HG02840 (cell line): ENCODE results near the gene RAB11B.
"Not testable (repeated sequence)": the region's sequence is repeated elsewhere in the genome, so short reads cannot be mapped to it uniquely, and the experiment has no call there.

Source experiments
- ATAC-seq: cut with Tn5 transposase; IDR thresholded peaks from one replicate; pipeline ENCODE4 v1.9.1; 2021; ENCODE audit warnings: mild to moderate bottlenecking, moderate library complexity, moderate number of reproducible peaks; ENCODE audit not compliant: unreplicated experiment, low FRiP score

Gene RAB11B

DNA sequence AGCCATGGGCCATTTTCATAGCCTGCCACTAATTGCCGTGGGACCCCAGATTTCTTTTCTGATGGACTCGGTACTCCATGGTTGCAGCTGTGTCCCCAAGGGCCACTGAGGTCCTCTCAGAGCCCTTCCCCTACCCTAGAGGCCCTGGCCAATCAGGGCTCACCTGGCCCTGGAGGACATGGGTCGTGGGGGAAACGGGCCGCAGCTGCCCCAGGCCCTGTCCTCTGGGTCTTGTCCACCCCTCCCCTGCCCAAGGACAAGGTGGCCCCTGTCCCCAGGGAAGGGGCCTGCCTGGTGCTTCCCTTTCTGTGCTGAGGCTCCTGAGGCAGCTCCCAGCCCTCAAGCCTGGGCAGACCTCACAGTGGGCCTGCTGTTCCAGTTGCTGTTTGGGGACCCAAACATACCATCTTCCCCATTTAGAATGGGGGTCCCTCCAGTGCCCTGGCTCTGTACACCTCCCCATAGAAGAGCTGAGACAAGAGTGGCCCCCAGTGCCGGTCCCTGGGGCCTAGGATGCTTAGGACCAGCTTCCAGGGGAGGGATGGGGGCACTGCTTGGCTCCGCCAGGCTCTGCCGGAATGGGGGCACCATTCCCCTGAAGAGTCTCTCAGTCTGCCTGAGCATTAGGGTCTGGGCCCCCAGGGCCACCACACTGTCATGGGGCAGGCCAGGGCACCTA is 3.2 kb downstream of the RAB11B start:
- ATAC-seq: no peak

DNA sequence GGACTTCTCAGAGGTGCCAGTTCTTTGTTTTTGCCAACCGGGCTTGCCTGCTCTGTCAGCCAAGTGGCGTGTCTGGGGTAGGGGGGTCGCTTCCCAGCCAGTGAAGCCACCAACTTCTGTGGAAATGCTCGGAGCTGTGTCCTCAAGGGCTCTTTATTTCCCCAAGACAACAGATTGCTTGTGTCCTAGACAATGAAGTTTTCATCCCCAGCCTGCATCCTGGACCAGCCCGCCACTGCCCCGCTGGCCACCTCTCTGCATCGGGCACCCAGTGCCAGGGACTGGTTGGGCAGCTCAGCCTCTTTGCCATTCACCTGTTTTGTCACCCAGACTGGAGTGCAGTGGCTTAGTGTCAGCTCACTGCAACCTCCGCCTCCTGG is 3.7 kb downstream of the RAB11B start:
- ATAC-seq: no peak

DNA sequence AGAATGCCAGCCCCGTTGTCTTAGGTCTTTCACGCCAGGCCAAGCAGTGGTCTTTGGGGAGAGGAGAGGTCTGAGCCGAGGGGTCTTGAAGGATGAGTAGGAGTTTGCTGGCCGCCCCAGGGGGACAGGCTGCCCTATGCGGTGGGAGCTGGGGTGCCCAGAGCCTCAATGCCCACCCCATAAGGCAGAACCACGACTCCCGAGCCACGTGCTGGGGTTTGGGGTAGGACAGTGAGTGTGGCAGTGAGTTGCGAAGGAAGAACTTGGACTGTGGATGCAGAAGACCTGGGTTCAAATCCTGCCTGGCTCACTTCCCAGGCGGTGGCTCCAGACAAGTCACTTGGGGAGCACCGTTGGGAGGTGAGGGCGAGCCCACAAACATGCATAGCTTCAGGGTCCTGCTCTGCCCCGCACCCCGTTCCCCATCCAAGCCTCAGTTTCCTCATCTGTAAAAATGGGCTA is 5.5 kb downstream of the RAB11B start:
- no peak for ATAC-seq

DNA sequence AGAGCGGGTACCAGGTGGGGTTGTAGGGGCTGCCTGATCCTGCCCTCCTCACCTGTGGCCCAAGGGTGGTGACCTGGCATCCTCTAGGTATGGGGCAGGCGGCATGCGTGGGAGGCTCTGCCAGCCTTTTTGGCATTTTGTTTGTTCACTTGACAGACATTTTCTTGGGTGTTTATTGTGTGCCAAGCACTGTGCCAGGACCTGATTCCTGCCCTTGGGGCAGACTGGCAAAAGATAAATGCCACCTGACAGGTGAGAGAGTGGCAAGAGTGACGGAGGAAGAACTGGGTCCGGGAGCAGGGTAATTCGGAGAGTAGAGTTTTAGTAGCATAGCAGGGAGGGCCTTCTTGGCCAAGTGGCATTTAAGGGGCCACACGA is 6.0 kb downstream of the RAB11B start:
- no peak for ATAC-seq

DNA sequence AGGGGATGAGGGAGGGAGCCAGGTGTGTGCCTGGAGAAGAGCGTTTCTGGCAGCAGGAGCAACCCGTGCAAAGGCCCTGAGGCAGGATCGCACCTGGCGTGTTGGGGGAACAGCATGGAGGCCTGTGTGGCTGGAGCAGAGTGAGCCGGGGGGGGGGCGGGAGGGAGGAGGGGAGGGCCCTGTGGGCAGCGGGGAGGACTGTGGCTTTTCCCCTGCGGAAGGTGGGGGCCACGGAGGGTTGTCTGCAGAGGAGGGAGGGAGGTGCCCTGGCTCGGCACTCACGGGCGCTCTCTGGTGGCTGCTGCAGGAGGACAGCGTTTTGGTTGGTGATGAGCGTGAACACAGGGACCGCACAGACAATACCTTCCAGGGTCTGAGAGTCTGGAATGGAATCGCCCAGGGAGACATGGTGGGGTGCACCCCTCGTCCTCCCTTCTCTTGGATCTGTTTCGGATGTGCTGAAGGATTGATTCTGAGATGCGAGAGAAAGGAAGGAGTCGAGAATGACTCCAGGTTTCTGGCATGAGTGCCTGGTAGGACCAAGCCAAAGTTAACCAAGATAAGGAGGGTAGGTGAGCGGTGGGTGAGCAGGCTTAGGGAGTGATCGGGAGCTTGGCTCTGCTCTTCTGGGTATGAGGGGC is 6.5 kb downstream of the RAB11B start:
- ATAC-seq: no peak

DNA sequence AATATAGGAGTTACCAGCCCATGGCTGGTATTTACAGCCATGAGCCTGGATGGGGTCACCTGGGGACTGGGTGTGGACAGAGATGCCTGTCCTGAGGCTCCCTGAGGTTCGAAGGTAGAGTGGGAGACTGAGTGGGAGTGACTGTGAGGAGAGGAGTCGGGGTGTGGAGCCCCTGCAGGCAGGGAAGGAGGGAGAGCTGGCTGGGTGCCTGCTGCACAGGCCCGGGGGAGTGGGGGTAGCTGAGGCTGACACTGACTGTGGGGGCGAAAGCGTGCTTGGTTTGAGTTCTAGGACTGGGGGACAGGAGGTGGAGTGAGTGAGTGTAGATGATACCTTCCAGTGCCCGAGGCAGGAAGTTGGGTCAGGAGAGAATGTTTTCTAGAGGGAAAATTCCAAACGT is 7.1 kb downstream of the RAB11B start:
- ATAC-seq: no peak

DNA sequence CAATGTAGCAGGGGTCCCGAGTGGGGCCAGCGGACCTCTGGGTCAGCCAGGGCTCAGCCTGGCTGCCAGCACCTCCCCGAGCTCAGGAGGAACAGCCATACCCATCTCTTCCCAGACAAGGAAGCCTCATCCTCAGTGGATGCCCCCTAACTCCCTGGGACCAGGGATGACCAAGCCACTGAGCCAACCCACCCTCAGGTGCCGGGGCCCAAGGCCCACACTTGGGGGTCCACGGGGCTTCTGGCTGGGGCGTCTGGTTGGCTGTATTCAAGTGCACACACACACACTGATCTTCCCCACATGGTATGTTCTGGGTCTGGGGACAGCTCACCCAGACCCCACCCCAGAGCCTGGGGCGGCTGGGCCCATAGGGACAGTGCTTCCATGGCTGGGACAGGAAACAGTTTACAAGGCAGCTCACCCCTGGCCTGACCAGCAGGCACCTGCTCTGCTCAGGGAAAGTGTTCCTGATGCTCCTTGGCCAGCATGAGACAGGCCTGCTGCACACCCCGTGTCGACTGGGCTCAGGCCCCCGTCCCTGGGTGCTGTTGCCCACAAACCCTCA is 7.7 kb downstream of the RAB11B start:
- no peak for ATAC-seq

DNA sequence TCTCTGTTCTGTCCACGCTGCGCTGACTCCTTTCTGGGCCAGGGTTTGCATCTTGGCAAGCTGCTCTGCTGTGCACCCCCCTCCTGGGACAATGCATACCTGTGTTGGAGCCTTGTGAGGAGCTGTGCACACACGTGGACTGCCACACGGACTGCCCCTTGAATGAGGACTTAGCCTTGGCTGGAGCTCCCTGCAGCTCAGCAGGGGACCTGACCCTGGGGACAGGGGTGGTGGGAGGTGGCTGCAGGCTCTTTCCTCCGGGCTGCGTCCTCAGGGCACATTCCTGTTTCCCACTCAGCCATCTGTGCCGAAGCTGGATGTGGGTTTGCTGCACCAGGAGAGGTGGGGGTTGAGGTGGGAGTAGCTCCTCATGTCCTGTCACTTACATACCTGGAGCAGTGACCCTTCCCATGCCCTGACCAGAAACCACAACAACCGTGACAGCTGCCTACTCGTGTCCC is 8.2 kb downstream of the RAB11B start:
- no peak for ATAC-seq

DNA sequence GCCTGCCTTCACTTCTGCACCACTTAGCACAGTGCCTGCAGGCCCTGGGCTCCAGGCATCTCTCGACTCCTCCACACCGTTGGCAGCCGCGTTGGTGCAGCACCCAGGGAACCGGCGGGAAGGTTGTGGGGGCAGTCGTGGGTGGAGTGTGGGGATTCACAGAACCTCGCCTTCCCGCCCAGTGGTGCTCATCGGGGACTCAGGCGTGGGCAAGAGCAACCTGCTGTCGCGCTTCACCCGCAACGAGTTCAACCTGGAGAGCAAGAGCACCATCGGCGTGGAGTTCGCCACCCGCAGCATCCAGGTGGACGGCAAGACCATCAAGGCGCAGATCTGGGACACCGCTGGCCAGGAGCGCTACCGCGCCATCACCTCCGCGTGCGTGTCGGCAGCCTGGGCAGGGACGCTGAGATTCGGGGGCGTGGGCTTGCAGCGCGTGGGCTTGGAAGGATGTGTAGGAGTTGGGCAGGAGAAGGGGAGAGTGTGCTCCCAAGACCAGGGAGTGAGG is 9.6 kb downstream of the RAB11B start:
- no peak for ATAC-seq

DNA sequence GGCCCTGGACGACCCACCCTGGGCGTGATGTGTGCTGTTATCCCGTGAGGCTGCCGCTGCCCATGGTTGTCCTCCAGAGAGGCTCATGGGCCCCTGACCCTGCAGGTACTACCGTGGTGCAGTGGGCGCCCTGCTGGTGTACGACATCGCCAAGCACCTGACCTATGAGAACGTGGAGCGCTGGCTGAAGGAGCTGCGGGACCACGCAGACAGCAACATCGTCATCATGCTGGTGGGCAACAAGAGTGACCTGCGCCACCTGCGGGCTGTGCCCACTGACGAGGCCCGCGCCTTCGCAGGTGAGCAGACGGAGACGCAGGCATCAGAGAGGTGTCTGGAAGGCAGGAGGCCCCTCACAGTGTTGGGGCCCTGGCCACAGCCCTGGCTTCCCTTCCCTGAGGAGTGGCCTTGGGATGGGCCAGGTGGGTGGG is 11.8 kb downstream of the RAB11B start:
- ATAC-seq: no peak

DNA sequence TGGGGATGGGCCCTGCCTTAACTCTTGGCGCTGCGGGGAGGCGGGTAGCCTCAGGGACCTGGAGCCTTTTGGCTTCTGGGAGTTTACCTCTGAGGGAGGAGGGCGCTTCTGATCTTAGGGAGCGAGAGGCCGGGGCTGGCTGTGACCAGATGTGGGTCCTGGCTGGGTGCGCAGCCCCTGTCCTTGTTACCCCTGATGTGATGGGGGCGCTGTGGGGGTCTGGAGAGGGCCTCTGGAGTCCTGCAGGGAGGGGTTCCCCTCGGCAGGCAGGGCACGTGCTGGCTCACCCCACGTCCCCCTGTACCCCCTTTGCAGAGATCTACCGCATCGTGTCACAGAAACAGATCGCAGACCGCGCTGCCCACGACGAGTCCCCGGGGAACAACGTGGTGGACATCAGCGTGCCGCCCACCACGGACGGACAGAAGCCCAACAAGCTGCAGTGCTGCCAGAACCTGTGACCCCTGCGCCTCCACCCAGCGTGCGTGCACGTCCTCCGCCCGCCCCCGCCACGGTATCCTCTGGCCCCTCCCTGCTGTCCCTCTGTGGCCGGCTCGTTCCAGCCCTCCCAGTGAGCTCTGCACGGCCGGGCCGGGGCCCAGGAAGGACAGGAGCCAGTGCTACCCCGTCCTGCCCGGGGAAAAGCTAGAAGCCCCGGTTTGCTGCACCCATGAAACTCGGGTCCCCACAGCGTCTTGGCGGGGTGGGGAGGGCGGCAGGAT is 13.1 kb downstream of the RAB11B start:
- no peak for ATAC-seq

DNA sequence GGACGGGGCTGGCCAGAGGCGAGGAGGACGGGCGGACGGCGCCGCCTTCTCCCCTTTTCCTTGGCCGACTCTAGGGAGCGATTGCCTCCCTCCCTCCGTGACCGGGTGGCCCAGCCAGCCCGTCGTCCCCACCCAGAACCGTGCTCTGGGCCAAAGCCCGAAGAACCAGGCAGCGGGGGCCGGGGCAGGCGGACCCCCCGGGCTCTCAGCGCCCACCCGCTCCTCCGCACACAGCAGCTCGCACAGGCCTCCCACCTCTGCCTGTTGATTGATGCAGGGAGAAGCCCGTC is 13.6 kb downstream of the RAB11B start:
- no peak for ATAC-seq

DNA sequence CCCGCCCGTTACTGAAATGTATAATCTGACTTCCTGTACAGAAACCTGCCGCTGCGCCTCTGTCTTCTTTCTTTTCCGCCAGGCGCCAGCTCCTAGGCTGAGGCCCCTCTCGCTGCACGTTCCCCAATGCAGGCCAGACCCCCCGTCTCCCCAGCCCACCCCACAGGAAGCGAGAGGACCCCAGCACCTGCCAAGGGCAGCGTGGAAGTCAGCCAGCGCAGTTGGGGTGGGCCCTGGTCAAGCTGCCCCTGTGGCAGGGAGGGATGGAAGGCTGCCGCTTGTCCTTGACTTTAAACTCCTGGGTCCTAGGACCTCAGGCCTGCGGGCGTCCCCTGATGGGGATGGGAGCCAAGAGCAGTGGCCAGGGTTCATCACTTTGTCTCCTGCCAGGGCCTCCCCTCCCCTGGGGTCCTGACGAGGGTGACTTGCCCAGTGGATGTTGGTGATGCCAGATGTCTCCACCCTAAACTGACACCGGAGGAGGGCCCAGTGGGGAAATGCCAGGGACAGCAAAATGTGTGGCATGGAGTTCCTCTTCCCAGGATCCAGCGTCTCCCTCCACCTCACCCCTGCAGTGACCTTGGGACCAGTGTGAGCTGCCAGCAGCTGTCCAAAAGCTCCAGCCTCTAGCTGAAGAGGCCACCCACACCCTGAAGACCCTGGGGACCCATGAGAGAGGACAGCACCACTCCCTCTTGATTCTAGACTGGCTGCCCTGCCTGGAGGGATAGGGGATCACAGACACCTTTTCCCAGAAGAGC is 14.4 kb downstream of the RAB11B start:
- ATAC-seq: no peak

DNA sequence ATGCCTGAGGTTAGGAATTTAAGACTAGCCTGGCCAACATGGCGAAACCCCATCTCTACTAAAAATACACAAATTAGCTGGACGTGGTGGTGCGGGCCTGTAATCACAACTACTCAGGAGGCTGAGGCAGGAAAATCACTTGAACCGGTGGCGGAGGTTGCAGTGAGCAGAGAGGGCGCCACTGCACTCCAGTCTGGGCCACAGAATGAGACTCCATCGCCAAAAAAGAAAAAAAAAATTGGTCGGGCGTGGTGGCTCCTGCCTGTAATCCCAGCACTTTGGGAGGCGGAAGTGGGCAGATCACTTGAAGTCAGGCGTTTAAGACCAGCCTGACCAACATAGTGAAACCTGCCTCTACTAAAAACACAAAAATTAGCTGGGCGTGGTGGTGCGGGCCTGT is 20.6 kb downstream of the RAB11B start:
- not testable (repeated sequence) for ATAC-seq

DNA sequence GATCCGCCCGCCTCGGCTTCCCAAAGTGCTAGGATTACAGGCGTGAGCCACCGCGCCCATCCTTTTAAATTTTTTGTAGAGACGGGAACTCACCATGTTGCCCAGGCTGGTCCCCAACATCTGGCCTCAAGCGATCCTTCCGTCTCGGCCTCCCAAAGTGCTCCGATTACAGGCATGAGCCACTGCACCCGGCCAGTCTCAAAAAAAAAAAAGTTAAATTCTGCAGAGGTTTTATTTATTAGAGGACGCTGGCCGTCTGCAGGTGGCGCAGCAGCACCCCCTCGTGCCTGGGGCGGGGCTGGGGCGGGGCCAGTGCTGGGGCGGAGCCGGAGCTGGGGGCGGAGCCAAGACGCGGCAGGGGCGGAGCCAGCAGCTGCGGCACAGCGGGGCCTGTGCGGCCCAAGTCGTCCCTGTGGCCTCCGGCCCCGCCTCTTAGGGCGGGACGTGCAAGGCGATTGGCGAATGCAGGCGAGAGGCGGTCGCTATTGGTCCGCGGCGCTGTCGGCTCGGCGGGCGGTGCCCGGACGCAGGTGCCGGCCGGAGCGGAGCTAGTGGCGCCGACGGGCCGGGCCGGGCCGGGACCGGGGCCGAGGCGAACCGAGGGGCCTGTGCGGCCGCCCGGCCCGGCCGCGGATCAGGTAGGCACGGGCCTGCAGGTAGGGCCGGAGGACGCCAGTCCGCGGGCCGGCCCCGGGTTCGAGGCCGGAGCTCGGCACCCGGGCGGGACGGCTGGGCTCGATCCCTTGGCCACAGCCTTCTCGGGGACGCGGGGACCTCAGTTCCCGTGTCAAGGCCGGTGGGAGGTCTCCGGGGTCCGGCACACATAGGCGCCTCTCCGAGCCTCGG is 22.8 kb downstream of the RAB11B start, which contains the start of gene MARCHF2:
Gene MARCHF2 (plus strand): TSS at position 523 of the 846 bp plus-strand sequence. CDS start 8,536 bp downstream, outside the sequence.
- peak; percentile 99 for ATAC-seq

DNA sequence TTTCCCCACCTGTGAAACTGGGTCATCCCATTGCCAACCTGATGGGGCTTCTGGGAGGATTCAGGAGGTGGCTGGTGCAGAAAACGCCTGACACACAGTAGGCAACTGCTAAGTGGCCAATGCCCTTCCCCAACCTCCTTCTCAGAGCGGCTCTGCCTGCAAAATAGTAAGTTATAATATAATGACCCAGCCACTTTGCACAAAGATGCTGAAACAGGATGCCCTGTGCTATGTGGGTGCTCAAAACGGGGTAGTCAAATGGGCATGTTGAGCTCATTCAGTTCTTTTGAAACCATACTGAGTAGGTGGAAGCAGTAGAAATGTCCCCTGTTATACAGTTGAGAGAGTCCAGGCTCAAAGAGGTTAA is 23.5 kb downstream of the RAB11B start:
- ATAC-seq: peak; percentile 2

DNA sequence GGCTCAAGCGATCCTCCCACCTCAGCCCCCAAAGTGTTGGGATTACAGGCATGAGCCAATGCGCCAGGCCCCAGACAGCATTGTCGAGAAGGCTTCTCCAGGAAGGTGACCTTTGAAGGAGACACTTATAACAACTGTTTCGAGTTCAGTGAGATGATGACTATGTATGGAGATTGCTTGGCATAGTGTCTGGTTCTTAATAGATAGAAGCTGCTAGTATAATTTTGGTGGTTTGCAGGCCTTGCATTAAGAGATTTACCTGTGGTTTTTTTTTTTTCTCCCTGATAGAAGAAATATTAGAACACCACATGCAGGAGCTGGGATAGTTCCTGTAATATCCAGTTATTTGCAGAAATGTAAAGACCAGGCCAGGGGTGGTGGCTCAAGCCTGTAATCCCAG is 26.6 kb downstream of the RAB11B start:
- no peak for ATAC-seq

DNA sequence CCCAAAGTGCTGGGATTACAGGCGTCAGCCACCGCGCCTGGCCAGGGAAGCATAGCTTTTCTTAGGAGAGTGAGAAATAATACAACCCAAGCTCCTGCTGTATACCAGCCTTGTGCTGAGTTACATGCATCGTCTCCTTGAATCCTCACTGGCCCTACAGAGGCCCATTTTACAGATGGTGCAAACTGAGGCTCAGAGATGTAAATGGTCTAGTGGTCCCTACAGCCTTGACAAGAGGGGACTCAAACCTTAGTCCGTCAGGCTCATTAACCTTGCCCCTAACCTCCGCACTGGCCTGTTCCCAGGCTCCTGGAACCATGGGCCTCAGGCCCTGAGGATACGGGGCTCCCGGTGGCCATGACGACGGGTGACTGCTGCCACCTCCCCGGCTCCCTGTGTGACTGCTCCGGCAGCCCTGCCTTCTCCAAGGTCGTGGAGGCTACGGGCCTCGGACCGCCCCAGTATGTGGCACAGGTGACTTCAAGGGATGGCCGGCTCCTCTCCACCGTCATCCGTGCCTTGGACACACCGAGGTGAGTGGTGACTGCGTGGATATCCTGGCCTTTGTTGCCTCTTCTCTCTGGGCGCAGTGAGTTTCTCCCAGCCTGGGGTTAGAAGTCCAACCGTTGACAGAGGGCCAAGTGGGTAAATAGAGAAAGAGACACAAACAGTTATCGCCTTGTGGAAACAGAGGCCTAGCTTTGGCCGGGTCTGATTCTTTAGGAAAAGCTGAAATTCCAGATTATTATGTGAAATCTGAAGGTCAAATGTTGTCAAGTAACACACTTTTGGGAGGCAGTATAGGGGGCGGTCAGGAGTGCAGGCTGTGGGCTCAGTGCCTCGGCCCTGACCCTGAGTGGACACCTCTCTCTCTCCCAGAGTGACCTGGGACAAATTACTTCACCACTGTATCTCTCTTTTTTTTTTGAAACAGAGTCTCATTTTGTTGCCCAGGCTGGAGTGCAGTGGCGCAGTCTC is 31.6 kb downstream of the RAB11B start:
- ATAC-seq: no peak
